Measurements from ENCODE around the gene NKG7. TPM values are rescaled to one million over a fixed set of nuclear protein-coding genes. Genes with fewer than 3 reads are reported as not detected.

The NKG7 gene
- total and polyA plus RNA-seq, 2 of the 13 experiments (the other 11 are each of a cell fraction or from before 2014, with no cell fraction given): 0.40 TPM; not detected in 1

- TF ChIP-seq ZNF317 (CRISPR knock-in tag; IDR thresholded peaks at IDR 0.05) (peak; percentile 87), U2AF2 (IDR thresholded peaks at IDR 0.05; ENCODE audit: low read depth, low read length) (no peak), CHD2 (IDR thresholded peaks at IDR 0.05; ENCODE audit: low read depth, low read length) (no peak), ZNF234 (CRISPR knock-in tag; conservative IDR thresholded peaks at IDR 0.05) (peak; percentile 86; the same call in 1 of the 2 replicates), PHB2 (IDR thresholded peaks at IDR 0.05; ENCODE audit: partially characterized antibody) (no peak), ZNF572 (CRISPR knock-in tag; IDR thresholded peaks at IDR 0.05) (no peak), ZC3H4 (CRISPR knock-in tag; IDR thresholded peaks at IDR 0.05; ENCODE audit: borderline replicate concordance) (peak; percentile 64; the same call in 1 of the 2 replicates), ZNF781 (CRISPR knock-in tag; IDR thresholded peaks at IDR 0.05; ENCODE audit: borderline replicate concordance, not compliant biosample characterization) (peak; percentile 99), ZNF737 (CRISPR knock-in tag; IDR thresholded peaks at IDR 0.05; ENCODE audit: borderline replicate concordance) (peak; percentile 89; the same call in 1 of the 2 replicates), CCAR2 (optimal IDR thresholded peaks at IDR 0.05; ENCODE audit: low read depth, low read length) (no peak), ZNF44 (CRISPR knock-in tag; IDR thresholded peaks at IDR 0.05) (peak; percentile 75; the same call in 1 of the 2 replicates), ZBTB38 (CRISPR knock-in tag; IDR thresholded peaks at IDR 0.05) (peak; percentile 81; the same call in 1 of the 2 replicates), ZNF576 (CRISPR knock-in tag; IDR thresholded peaks at IDR 0.05) (no peak), ZNF207 (IDR thresholded peaks at IDR 0.05; ENCODE audit: borderline replicate concordance) (no peak), TRIM24 (CRISPR knock-in tag; IDR thresholded peaks at IDR 0.05) (no peak), ZNF276 (CRISPR knock-in tag; IDR thresholded peaks at IDR 0.05; ENCODE audit: low read depth) (peak; percentile 79; the same call in 1 of the 2 replicates), SETDB1 (CRISPR knock-in tag; IDR thresholded peaks at IDR 0.05; ENCODE audit: borderline replicate concordance) (no peak), ZNF160 (CRISPR knock-in tag; IDR thresholded peaks at IDR 0.05) (peak; percentile 97), TCF12 (IDR thresholded peaks at IDR 0.05) (no peak), TCF12 (CRISPR knock-in tag; IDR thresholded peaks at IDR 0.05) (no peak; the same call in 1 of the 2 replicates), TCF7L2 (IDR thresholded peaks at IDR 0.05; ENCODE audit: low read depth, low read length) (no peak), BHLHE40 (IDR thresholded peaks at IDR 0.05; ENCODE audit: low read length) (no peak), ZNF503 (CRISPR knock-in tag; IDR thresholded peaks at IDR 0.05) (peak; percentile 73; the same call in 1 of the 2 replicates), SP140L (CRISPR knock-in tag; IDR thresholded peaks at IDR 0.05; ENCODE audit: borderline replicate concordance) (peak; percentile 99), ZNF704 (CRISPR knock-in tag; IDR thresholded peaks at IDR 0.05; ENCODE audit: borderline replicate concordance) (peak; percentile 93), NCOR1 (IDR thresholded peaks at IDR 0.05; ENCODE audit: borderline replicate concordance, low read length) (no peak)
Observed at GRCh38 chr19:51422053-51422448, 49.6 kb upstream of the NKG7 start (continued).

Data from HepG2 (cell line).